GM12872 (cell line): ENCODE data around the gene TRAF1.

Experiments used
- TF ChIP-seq, protein P1 (sequence below): IDR thresholded peaks from 3 replicates; pipeline ENCODE4 v1.5.1; 2011; ENCODE audit warnings: low read depth, mild to moderate bottlenecking, low read length, moderate library complexity; ENCODE audit not compliant: insufficient read depth

TRAF1 gene

DNA sequence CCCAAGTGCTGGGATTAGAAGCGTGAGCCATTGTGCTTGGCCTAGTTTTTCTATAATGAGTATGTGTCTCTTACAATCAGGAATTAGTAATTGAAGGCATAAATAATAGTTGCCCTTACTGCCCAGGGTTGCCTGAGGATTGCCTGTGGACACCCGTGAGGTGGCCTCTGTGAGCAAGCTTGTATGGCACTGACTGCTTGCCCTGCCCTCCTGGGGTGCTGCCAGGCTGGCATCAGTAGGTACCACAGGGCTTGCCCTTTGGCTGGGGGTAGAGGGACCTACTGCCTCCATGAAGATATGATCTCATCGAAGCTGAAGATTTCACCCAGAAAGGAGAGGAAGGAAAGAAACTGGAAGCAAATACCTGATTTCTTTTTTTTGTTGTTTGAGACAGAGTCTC, 25.8 kb downstream of the TRAF1 start:
- TF ChIP-seq, protein P1, sequence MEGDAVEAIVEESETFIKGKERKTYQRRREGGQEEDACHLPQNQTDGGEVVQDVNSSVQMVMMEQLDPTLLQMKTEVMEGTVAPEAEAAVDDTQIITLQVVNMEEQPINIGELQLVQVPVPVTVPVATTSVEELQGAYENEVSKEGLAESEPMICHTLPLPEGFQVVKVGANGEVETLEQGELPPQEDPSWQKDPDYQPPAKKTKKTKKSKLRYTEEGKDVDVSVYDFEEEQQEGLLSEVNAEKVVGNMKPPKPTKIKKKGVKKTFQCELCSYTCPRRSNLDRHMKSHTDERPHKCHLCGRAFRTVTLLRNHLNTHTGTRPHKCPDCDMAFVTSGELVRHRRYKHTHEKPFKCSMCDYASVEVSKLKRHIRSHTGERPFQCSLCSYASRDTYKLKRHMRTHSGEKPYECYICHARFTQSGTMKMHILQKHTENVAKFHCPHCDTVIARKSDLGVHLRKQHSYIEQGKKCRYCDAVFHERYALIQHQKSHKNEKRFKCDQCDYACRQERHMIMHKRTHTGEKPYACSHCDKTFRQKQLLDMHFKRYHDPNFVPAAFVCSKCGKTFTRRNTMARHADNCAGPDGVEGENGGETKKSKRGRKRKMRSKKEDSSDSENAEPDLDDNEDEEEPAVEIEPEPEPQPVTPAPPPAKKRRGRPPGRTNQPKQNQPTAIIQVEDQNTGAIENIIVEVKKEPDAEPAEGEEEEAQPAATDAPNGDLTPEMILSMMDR, result no peak

DNA sequence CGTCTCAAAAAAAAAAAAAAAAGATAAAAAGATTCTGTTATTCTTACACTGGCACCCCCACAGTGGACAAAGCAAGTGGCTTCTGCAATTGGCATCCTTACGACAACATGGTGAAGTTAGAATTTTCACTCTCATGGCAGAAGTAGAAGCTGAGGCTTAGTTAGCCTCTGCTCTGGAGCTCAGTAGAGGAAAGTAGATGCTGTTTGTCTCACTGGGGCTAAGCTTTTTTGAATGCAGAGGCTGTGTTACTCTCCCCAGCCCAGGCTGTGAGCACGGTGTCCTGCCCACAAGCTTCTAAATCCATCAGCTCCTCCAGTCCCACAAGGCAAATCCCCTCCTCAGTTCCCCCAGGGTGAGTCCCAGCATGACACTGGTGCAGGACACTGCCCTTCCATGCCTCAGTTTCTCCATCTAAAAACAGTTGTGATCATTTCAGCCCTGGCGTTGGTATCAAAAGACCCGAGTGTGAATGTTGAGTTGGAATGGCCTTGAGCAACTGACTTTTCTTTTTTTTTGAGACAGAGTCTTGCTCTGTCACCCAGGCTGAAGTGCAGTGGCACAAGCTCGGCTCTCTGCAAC, 27.0 kb downstream of the TRAF1 start:
- TF ChIP-seq, protein P1, result no peak

DNA sequence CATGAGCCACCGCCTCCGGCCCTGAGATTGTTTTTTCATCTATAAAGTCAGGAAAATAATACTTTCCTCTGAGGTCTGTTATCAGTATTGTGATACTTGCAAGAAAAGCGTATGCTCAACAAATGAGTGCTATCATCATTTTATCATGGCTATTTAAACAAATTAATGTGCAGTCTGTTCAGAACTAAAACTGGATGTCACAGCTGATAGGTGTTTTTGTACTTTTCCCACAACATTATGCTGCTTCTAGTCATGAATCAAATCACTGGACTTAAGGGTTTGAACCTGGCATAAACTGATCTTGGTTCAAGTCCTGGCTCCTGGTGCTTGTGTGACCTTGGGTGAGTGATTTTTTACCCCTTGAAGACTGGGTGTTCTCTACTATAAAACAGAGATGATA, 28.2 kb downstream of the TRAF1 start:
- TF ChIP-seq, protein P1, result no peak

DNA sequence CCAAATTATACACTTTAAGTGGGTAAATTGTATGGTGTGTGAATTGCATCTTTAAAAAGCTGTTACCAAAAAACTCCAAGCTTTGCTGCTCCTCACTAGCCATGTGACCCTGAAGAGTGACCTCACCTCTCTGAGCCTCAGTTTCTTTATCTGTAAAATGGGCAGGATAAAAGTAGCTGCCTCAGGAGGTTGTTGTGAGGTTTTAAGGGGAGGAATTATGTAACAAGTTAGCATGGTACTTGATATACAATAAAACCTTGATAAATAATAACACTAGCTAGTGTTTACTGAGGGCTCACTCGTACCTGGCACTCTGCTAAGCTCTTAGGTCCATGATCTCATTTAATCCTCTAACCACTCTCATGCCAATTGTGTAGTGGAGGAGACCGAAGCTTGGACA, 30.6 kb downstream of the TRAF1 start:
- TF ChIP-seq, protein P1, result no peak

DNA sequence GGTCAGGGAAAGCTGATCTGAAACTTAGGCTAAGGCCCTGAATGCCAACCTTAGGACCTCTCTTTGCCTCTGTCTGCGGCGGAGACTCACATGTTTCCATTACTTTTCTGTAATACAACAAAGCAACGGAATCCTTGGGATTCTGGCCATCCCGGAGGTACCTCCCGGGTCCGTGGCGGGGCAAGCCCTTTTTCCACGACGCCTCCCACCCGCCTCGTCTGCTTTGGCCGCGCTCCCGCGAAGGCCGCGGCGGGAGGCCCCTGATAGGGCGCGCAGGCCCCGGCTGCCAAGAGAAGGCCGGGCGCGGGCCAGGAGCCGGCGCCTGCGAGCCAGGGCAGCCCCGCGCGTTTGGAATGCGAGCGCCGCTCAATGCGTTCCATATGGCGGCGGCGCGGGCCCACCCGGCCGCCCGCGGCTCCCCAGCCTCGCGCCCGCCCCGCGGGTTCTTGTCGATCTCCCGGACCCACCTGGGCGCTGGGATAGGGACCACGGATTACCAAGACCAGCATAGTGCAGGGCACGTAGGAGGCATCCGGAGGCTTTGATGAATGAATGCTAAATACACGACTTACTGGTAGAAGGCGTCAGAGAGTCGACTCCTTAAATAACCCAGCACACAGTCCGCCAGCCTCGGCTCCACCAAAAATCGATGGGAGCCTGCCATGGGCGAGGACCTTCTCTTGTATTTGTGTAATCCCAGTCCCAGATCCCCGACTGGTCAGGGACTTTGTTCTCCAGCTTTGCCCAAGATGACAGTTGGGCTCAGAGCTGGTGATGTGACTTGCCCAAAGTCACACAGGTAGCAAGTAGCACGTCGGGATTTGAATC, 32.1 kb downstream of the TRAF1 start:
- TF ChIP-seq, protein P1, result no peak

DNA sequence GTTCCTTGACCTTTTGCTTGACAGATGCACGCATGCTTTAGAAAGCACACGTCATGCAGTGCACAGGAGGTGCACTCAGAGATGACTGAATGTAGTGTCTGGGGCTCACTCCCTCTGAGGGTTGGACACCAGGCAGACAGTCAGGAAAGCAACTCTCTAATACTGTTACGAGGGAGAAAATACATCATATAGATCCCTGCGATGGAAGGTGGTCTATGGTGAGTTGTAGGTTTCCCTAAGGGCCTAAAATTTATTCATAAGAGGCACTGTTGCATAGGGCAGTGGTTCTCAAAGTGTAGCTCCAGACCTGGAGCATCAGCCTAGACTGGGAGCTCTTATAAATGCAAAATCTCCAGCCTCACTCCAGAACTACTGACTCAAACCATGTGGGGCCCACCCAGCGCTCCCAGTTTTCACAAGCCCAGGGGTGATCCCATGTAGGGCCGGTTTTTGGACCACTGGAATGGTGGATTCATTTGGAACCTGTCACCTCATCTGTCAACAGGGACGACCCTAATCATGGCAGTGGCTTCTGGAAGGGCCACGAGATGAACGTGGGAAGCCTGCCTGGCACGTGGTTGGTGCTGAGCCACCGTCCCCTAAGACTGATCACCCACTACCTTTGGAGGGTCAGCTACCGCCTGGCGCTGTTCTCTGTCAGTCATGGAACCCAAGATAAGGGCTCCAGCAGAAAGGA, 32.8 kb downstream of the TRAF1 start:
- TF ChIP-seq, protein P1, result no peak
